ENCODE results near the gene TERT.

Gene TERT

GRCh38 chr5:1214936-1215220 lies 80.0 kb downstream of the TERT start:
- no peaks in the 10 kb centered on the region for H3K36me3 Mint-ChIP-seq
- ATAC-seq (ENCODE audit: low read depth) (no peak), DNase-seq (ENCODE audit: low spot score in 2 of 2) (no peak)
- no peak overlapping the region for H3K27ac Mint-ChIP-seq
- peaks cover 14% of the 10 kb centered on the region for H3K27me3 Mint-ChIP-seq
- H3K4me1 Mint-ChIP-seq = no peaks in the 10 kb centered on the region
- H3K4me3 Mint-ChIP-seq = no peak overlapping the region
- peaks cover 3% of the 10 kb centered on the region for H3K9me3 Mint-ChIP-seq

GRCh38 chr5:1214163-1214935 lies 80.5 kb downstream of the TERT start:
- Mint-ChIP-seq H3K9me3 (peaks cover 3% of the 10 kb centered on the region), H3K27me3 (peaks cover 19% of the 10 kb centered on the region), H3K4me3 (no peak overlapping the region), H3K27ac (no peak overlapping the region), H3K4me1 (no peaks in the 10 kb centered on the region), H3K36me3 (no peaks in the 10 kb centered on the region)
- DNase-seq (ENCODE audit: low spot score in 2 of 2) (no peak), ATAC-seq (ENCODE audit: low read depth) (no peak)

DNA sequence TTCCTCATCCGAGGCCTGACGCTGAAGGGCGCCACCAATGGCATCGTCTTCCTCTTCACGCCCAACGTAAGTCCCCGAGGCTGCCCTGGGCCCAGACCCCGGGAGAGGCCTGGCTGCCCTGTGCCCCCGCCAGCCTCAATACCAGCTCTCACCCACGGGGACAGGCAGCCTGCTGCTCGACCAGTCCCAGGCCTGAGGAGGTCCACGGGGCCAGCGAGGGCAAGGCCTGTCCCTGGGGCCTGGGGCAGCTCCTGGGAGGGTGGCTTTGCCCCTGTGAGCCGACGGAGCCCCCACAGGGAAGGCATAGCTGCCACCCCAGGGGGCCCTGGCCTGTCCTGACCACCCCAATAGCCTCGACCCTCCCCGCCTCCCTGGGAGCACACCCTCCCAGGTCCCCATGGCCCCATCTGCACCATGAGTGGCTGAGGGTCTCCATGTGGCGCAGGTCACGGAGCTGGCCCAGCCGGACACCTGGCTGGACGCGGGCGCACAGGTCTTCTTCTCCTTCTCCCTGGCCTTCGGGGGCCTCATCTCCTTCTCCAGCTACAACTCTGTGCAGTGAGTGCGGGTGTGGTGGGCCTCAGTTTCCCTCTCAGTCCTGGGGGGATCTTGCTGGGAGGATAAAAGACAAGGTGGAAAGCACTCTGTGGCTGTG lies 81.2 kb downstream of the TERT start:
- no peaks in the 10 kb centered on the region for H3K4me1 Mint-ChIP-seq
- ATAC-seq (ENCODE audit: low read depth) (no peak), DNase-seq (ENCODE audit: low spot score in 2 of 2) (no peak)
- H3K27ac Mint-ChIP-seq = no peak overlapping the region
- no peak overlapping the region for H3K4me3 Mint-ChIP-seq
- peaks cover 17% of the 10 kb centered on the region for H3K27me3 Mint-ChIP-seq
- H3K9me3 Mint-ChIP-seq = peaks cover 3% of the 10 kb centered on the region
- no peaks in the 10 kb centered on the region for H3K36me3 Mint-ChIP-seq

DNA sequence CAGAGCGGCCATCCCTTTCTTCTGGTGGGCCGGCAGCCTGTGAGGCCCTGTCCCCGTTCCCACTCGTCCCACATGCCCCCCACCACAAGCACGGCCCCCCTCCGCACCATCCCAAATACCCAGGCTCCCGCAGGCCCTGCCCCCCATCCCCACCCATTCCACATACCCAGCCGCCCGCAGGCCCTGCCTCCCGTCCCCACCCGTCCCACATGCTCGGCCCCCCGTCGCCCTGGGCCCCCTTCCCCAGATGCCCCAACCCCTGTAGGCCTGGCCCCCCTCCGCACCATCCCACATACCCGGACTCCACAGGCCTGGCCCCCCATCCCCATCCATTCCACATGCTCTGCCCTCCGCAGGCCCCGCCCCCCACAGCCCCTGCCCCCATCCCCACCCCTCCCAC lies 82.0 kb downstream of the TERT start:
- ATAC-seq (ENCODE audit: low read depth) (no peak), DNase-seq (ENCODE audit: low spot score in 2 of 2) (no peak)
- H3K36me3 Mint-ChIP-seq = no peaks in the 10 kb centered on the region
- peaks cover 17% of the 10 kb centered on the region for H3K27me3 Mint-ChIP-seq
- no peak overlapping the region for H3K4me3 Mint-ChIP-seq
- no peak overlapping the region for H3K27ac Mint-ChIP-seq
- H3K4me1 Mint-ChIP-seq = no peaks in the 10 kb centered on the region
- H3K9me3 Mint-ChIP-seq = peaks cover 3% of the 10 kb centered on the region

DNA sequence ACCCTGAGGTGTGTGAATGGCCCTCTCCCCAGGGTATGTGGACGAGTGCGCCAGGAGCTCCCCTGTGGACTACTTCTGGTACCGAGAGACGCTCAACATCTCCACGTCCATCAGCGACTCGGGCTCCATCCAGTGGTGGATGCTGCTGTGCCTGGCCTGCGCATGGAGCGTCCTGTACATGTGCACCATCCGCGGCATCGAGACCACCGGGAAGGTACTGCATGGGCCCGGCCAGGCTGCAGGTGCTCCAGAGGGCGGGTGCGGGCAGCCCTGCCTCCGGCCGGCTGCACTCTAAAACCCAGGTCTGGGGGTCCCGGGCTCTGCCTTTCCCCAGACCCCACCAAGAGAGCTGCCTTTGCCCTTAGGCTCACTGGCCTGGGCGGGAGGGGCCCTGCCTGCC lies 82.6 kb downstream of the TERT start:
- DNase-seq (ENCODE audit: low spot score in 2 of 2) (no peak), ATAC-seq (ENCODE audit: low read depth) (no peak)
- Mint-ChIP-seq H3K4me1 (no peaks in the 10 kb centered on the region), H3K27me3 (peaks cover 21% of the 10 kb centered on the region), H3K9me3 (peaks cover 3% of the 10 kb centered on the region), H3K36me3 (no peaks in the 10 kb centered on the region), H3K4me3 (no peak overlapping the region), H3K27ac (no peak overlapping the region)

DNA sequence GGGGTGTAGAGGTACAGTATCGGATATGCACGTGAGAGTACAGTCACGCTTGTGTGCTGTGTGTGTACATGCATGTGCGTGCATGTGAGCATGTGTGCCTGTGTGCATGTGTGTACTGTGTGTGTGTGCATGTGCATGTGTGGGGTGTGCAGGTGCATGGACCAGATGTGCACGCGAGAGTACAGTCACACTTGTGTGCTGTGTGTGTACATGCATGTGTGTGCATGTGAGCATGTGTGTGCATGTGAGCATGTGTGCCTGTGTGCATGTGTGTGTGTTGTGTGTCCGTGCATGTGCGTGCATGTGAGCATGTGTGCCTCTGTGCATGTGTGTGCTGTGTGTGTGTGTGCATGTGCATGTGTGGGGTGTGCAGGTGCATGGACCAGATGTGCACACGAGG lies 83.2 kb downstream of the TERT start:
- no peak for DNase-seq (ENCODE audit: low spot score in 2 of 2)

DNA sequence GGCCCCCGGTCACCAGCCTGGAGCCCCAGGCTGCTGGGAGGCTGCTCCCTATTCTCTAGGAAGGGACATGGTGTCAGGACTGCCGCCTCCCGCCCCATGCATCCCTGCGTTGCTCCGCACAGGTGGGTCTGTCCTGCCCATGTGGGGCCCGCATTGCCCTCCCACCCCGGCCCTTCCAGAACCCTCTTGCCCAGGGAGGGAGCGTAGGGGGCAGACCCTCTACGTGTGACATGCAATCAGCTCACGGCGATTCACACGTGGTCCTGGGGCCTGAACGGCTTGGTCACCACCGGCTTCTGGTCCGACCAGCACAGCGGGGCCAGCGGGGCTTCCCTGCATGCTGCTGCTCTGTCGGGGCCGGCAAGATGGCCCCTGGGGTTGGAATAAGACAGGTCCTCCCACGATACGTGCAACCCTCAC lies 84.0 kb downstream of the TERT start:
- H3K4me3 Mint-ChIP-seq = no peak overlapping the region
- no peaks in the 10 kb centered on the region for H3K4me1 Mint-ChIP-seq

More for the DNA sequence above, 83.2 kb downstream of the TERT start:
- H3K36me3 Mint-ChIP-seq = no peaks in the 10 kb centered on the region
- no peak overlapping the region for H3K27ac Mint-ChIP-seq
- H3K27me3 Mint-ChIP-seq = peaks cover 21% of the 10 kb centered on the region
- no peak for ATAC-seq (ENCODE audit: low read depth)
- H3K9me3 Mint-ChIP-seq = peaks cover 3% of the 10 kb centered on the region
- no peak overlapping the region for H3K4me3 Mint-ChIP-seq
- no peaks in the 10 kb centered on the region for H3K4me1 Mint-ChIP-seq

GRCh38 chr5:1209896-1210776 lies 84.7 kb downstream of the TERT start:
- DNase-seq (ENCODE audit: low spot score in 2 of 2) (no peak), ATAC-seq (ENCODE audit: low read depth) (no peak)
- no peak overlapping the region for H3K4me3 Mint-ChIP-seq
- no peak overlapping the region for H3K27ac Mint-ChIP-seq
- no peaks in the 10 kb centered on the region for H3K4me1 Mint-ChIP-seq
- H3K36me3 Mint-ChIP-seq = no peaks in the 10 kb centered on the region
- no peaks in the 10 kb centered on the region for H3K9me3 Mint-ChIP-seq
- H3K27me3 Mint-ChIP-seq = peaks cover 18% of the 10 kb centered on the region

More for the DNA sequence above, 84.0 kb downstream of the TERT start:
- H3K36me3 Mint-ChIP-seq = no peaks in the 10 kb centered on the region
- H3K9me3 Mint-ChIP-seq = peaks cover 2% of the 10 kb centered on the region
- peaks cover 24% of the 10 kb centered on the region for H3K27me3 Mint-ChIP-seq
- H3K27ac Mint-ChIP-seq = no peak overlapping the region
- DNase-seq (ENCODE audit: low spot score in 2 of 2) (no peak), ATAC-seq (ENCODE audit: low read depth) (no peak)

DNA sequence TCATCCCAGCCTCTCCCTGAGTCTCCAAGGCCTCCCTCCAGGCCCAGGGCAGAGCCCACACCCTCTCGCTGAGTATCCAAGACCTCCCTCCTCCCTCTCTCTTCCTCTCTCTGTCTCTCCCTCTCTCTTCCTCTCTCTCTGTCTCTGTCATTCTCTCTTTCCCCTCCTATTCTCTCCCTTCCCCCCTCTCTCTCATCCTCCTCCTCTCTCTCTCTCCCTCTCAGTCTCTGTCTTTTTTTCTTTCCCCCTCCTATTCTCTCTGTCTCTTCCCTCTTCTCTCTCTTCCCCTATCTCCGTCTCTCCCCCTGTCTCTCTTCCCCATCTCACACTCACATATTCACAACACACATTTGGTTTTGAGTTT lies 85.4 kb downstream of the TERT start:
- no peak for DNase-seq (ENCODE audit: low spot score in 2 of 2)
- Mint-ChIP-seq H3K4me1 (no peaks in the 10 kb centered on the region), H3K27me3 (peaks cover 17% of the 10 kb centered on the region), H3K36me3 (no peaks in the 10 kb centered on the region), H3K4me3 (no peak overlapping the region), H3K9me3 (no peaks in the 10 kb centered on the region), H3K27ac (no peak overlapping the region)
- ATAC-seq (ENCODE audit: low read depth) = no peak

DNA sequence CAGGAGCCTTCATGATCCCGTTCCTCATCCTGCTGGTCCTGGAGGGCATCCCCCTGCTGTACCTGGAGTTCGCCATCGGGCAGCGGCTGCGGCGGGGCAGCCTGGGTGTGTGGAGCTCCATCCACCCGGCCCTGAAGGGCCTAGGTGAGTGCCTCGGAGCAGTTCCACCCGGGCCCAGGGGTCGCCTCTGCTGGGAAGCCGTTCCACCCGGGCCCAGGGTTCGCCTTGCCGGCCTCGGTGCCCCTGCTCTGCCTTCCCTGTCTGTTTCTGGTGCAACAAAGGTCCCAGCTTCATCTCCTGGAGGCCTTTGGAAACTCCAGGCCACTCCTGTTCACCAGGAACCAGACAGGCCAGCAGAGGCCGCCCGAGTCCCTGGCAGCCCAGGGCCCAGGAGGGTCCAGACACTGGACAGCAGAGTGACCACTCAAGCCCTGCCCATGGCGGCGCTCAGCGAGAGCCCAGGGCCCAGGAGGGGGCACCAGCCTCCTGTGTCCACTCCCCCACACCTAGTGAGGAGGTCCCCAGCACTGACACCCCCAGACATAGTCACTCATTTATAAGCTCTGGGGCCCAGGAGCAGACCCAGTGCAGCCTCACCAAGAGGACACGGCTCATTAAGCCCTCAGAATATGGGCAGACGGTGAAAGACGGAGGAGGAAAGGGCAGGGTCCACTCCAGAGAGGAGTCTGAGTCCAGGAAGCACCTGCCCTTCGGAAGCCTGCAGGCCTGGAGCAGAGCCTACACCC lies 86.0 kb downstream of the TERT start:
- H3K36me3 Mint-ChIP-seq = no peaks in the 10 kb centered on the region
- no peak for DNase-seq (ENCODE audit: low spot score in 2 of 2)
- ATAC-seq (ENCODE audit: low read depth) = no peak
- H3K27me3 Mint-ChIP-seq = peaks cover 15% of the 10 kb centered on the region
- H3K4me1 Mint-ChIP-seq = no peaks in the 10 kb centered on the region
- no peak overlapping the region for H3K27ac Mint-ChIP-seq
- no peak overlapping the region for H3K4me3 Mint-ChIP-seq
- no peaks in the 10 kb centered on the region for H3K9me3 Mint-ChIP-seq

GRCh38 chr5:1208221-1208742 lies 86.6 kb downstream of the TERT start:
- no peaks in the 10 kb centered on the region for H3K36me3 Mint-ChIP-seq

GRCh38 chr5:1207555-1207954 lies 87.3 kb downstream of the TERT start:
- Mint-ChIP-seq H3K27me3 (peaks cover 15% of the 10 kb centered on the region), H3K9me3 (no peaks in the 10 kb centered on the region), H3K4me3 (no peak overlapping the region), H3K27ac (no peak overlapping the region), H3K4me1 (no peaks in the 10 kb centered on the region), H3K36me3 (no peaks in the 10 kb centered on the region)
- ATAC-seq (ENCODE audit: low read depth) = no peak
- no peak for DNase-seq (ENCODE audit: low spot score in 2 of 2)

More at GRCh38 chr5:1208221-1208742, 86.6 kb downstream of the TERT start:
- no peaks in the 10 kb centered on the region for H3K9me3 Mint-ChIP-seq
- H3K27ac Mint-ChIP-seq = no peak overlapping the region
- H3K4me3 Mint-ChIP-seq = no peak overlapping the region
- no peak for DNase-seq (ENCODE audit: low spot score in 2 of 2)
- no peak for ATAC-seq (ENCODE audit: low read depth)
- H3K27me3 Mint-ChIP-seq = peaks cover 15% of the 10 kb centered on the region
- no peaks in the 10 kb centered on the region for H3K4me1 Mint-ChIP-seq

DNA sequence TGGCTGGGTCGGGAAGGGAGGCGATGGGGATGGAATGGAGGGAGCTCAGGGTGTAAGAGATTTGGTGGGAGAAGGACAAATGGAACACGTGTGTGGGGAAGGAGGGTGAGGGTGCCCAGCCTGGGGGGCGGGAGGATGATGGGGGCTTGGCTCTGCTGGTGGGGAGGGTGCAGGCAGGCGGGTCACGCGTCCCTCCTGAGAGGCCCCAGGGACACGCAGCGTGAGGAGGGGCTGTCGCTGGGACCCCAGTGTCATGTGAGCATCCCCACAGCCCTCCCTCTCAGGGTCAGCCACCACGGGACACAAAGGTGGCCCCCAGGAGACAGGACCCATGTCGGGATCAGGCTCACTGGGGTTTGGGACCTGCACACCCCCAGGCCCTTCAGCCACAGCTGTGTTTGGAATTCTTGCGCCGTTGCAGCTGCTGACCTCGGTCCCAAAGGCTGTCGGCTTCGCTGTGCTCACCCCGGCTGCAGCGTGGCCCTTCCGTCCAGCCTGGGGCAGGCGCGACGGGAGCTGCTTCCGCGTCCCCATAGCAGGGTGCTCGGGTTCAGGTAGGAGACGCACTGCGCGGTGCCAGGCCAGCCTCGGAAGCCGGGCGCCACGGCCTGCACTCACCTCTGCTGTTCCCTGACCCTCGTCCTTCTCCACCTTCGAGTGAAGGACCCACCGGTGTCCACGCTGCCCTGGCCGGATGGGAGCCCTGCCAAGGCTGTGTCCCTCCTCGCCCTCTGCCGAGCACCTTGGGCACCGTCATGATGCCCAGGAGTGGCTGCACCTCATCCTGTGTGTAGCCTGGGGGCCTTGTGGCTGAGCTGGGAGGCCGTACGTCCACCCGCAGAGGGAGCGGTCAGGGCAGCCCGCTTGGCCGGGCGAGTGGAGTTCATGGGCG lies 88.1 kb downstream of the TERT start:
- Mint-ChIP-seq H3K27me3 (peaks cover 15% of the 10 kb centered on the region), H3K4me3 (no peak overlapping the region), H3K4me1 (no peaks in the 10 kb centered on the region), H3K36me3 (no peaks in the 10 kb centered on the region), H3K27ac (no peak overlapping the region), H3K9me3 (no peaks in the 10 kb centered on the region)
- DNase-seq (ENCODE audit: low spot score in 2 of 2) (no peak), ATAC-seq (ENCODE audit: low read depth) (no peak)
